Spleen (tissue), 11 donors: ENCODE results near the gene IFI27. TPM values are rescaled to one million over a fixed set of nuclear protein-coding genes. Genes with fewer than 3 reads are reported as not detected.
"Not testable (repeated sequence)": the region's sequence is repeated elsewhere in the genome, so short reads cannot be mapped to it uniquely, and the experiment has no call there.

Source experiments
- DNase-seq: peaks from one replicate; pipeline ENCODE4 v3.0.0-alpha.2; 2020
- H3K27ac ChIP-seq, 8 donors: fragments of 200-600 bp; sonication (generic) in 7 of 8; 1 replicate in 4 of 8; 2 replicates in 4 of 8; pipeline versions ENCODE4 v1.5.0 to v1.8.0; 2016 to 2021; ENCODE audit warnings: inconsistent platforms in 4 of 8, mild to moderate bottlenecking in 4 of 8, moderate library complexity in 1 of 8
- H3K27me3 ChIP-seq, 7 donors: fragments of 200-600 bp; sonication (generic) in 6 of 7; replicated peaks in 1 of 7; 1 replicate in 4 of 7; 2 replicates in 3 of 7; pipeline versions ENCODE4 v1.5.0 to v1.8.0; 2016 to 2021; ENCODE audit warnings: inconsistent platforms in 3 of 7, mild to moderate bottlenecking in 1 of 7
- H3K36me3 ChIP-seq, 6 donors: fragments of 200-600 bp; sonication (generic) in 5 of 6; 1 replicate in 4 of 6; 2 replicates in 2 of 6; pipeline versions ENCODE4 v1.5.0 to v1.8.0; 2016 to 2021; ENCODE audit warnings: inconsistent platforms in 2 of 6
- H3K4me1 ChIP-seq, 6 donors: fragments of 200-600 bp; sonication (generic) in 5 of 6; 1 replicate in 3 of 6; 2 replicates in 3 of 6; pipeline versions ENCODE4 v1.5.0 to v1.8.0; 2016 to 2021; ENCODE audit warnings: inconsistent platforms in 3 of 6
- H3K4me3 ChIP-seq, 8 donors: fragments of 200-600 bp; sonication (generic) in 7 of 8; 1 replicate in 4 of 8; 2 replicates in 4 of 8; pipeline versions ENCODE4 v1.5.0 to v1.8.0; 2016 to 2021; ENCODE audit warnings: inconsistent platforms in 4 of 8, mild to moderate bottlenecking in 4 of 8, moderate library complexity in 2 of 8
- H3K9me3 ChIP-seq, 8 donors: fragments of 200-600 bp; sonication (generic) in 7 of 8; 1 replicate in 4 of 8; 2 replicates in 4 of 8; pipeline versions ENCODE4 v1.5.0 to v1.8.0; 2016 to 2021; ENCODE audit warnings: inconsistent platforms in 4 of 8
- CTCF ChIP-seq, 11 experiments: fragments of 200-600 bp in 7 of 11; fragments of 450-650 bp in 4 of 11; sonication (generic) in 4 of 11; IDR thresholded peaks in 8 of 11; conservative IDR thresholded peaks in 3 of 11; 1 replicate in 7 of 11; 2 replicates in 4 of 11; pipeline versions ENCODE4 v1.4.0 to v1.8.0; 2016 to 2021; ENCODE audit warnings: antibody characterized with exemption in 11 of 11, inconsistent platforms in 4 of 11, mild to moderate bottlenecking in 1 of 11
- POLR2A ChIP-seq, 3 donors: fragments of 450-650 bp; IDR thresholded peaks; one replicate each; pipeline ENCODE4 v1.5.1; 2017; ENCODE audit warnings: antibody characterized with exemption in 3 of 3, mild to moderate bottlenecking in 1 of 3
- POLR2AphosphoS5 ChIP-seq, 3 donors: sonication (generic); formaldehyde crosslinking; IDR thresholded peaks; one replicate each; pipeline ENCODE4 v1.5.1; 2017; ENCODE audit warnings: antibody characterized with exemption in 3 of 3
- WGBS, 5 donors: extraction: QIAGEN DNeasy Blood & Tissue Kit in 3 of 5; methylation state at CpG; one replicate each; pipeline versions ENCODE4 v1.1.5 to v1.1.7; 2013 to 2018; 5-methylcytosine and 5-hydroxymethylcytosine counted together
- intact Hi-C: fragments of 100-400 bp; cut with DNase I; formaldehyde crosslinking; loops from one replicate; pipeline ENCODE4 v1.15.0; 2023; ENCODE audit warnings: low total_unique reads
- polyA plus RNA-seq, 3 donors: library from polyadenylated mRNA; stranded (reverse); fragments of 200-250 nt; gene quantifications; one replicate each; pipeline ENCODE4 v1.2.1, GENCODE V29; 2013
- total RNA-seq, 7 donors: library from RNA; depleted of rRNA in 3 of 7; stranded (reverse); fragments of >200 nt in 3 of 7; fragmentation: NEBNext Ultra II Directional in 4 of 7; extraction: Animal tissue kit (Norgen Biotek cat#: 25700) in 4 of 7; gene quantifications; one replicate each; pipeline versions ENCODE4 v1.1.0 to v1.2.1, GENCODE V29; 2016 to 2021
- donor health status: healthy with polysubstance abuse.
- donor health status: DM: no; HTN: no; CAD: no; lungs with moderate emphysema.
- donor health status: DM: no; HTN: no; CAD: no.
- donor health status: Bipolar disorder and iron deficiency.
- donor health status: healthy.
- donor health status: DM: no; HTN: no; CAD: no.
- donor health status: DM: yes; HTN: yes; CAD: no.

IFI27 gene
- total and polyA plus RNA-seq, 10 donors: 304 to 1,170 (median 719) TPM

DNA sequence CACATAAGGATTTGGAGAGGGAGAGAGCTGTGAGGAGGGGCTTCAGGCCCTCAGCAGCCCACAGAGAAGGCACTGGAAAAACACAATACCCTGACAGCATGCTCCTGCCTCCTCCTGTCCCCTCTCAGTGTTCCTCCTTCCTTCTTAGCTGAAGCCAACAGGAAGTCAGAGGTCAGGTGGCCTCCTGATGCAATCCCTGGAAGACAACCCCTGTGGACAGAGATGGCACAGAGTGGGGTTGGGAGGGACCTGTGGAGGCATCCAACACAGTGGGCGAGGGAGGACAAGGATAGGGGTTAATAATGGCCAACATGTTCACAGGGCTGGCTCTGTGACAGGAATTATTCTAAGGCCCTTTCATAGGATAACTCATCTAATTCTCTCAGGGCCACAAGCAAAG is 34.2 kb downstream of the IFI27 start:
- Histone ChIP-seq H3K9me3 (no peaks in the 10 kb centered on the region), H3K36me3 (no peaks in the 10 kb centered on the region), H3K27ac (no peak overlapping the region), H3K4me3 (no peak overlapping the region), H3K4me1 (peaks cover 0 to 7% (median 0%) of the 10 kb centered on the region in 6 donors), H3K27me3 (no peaks in the 10 kb centered on the region)
- intact Hi-C loops: no loop called here
- 67 to 89% (median 80%) methylated on average over 1 of the region's 1 CpG for WGBS, 5 donors
- DNase-seq: no peak
- TF ChIP-seq POLR2A (IDR thresholded peaks at IDR 0.05) (no peak), POLR2AphosphoS5 (IDR thresholded peaks at IDR 0.05) (no peak), CTCF (IDR thresholded peaks at IDR 0.05 in 8 of 11, conservative IDR thresholded peaks at IDR 0.05 in 3 of 11) (no peak)

DNA sequence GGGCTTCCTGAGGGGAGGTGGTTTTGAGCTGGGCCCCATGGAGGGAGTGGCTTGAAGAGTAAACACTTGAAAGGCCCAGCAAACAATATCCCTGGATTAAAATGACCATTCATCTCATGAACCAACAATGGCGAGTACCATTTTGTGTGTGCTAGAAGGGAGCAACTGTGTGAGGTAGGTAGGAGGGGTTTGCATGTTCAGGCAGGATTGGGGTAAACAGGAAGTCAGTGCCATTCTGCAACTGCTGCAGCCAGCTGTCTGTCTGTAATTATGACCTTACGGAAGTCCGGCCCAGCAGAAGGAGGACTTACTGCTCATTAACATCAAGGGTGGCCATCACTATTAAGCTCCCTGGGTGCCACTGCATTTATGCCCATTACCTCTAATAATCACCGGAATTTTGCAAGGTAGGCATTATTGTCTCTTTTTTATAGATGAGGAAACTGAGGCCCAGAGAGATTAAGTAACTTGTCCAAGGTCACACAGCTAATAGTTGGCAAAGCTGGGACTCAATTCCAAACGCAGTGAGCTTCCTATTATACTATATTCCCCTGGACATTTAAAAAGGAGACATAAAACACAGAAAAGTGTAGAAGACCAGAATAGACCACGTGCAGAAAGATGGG is 35.5 kb downstream of the IFI27 start:
- Histone ChIP-seq H3K4me1 (peaks cover 0 to 7% (median 0%) of the 10 kb centered on the region in 6 donors), H3K27ac (no peak overlapping the region), H3K36me3 (no peaks in the 10 kb centered on the region), H3K27me3 (no peaks in the 10 kb centered on the region), H3K9me3 (no peaks in the 10 kb centered on the region), H3K4me3 (no peak overlapping the region)
- WGBS, 5 donors: 61 to 91% (median 77%) methylated on average over 6 of the region's 6 CpGs
- no peak for DNase-seq
- intact Hi-C loops: no loop called here
- TF ChIP-seq POLR2A (IDR thresholded peaks at IDR 0.05): no peak
- no peak for TF ChIP-seq CTCF (IDR thresholded peaks at IDR 0.05 in 8 of 11, conservative IDR thresholded peaks at IDR 0.05 in 3 of 11)
- no peak for TF ChIP-seq POLR2AphosphoS5 (IDR thresholded peaks at IDR 0.05)

DNA sequence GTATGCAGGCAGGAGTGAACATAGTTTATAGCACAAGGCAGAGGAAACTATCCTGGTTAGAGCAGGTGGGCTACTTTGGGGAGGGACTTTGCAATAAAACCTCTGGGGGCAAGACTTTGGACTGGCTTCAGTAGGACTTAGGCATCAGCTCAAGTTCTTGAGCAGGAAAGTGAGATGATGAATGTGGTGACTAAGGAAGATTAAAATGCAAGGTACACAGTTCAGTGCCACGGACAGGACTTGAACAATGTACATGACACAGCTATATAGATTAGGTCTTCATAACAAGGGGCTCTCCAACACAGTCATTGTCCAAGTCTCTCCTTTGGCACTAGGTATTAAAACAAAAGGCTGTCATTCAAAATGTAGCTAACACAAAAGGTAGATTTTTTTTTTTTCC is 42.1 kb downstream of the IFI27 start:
- H3K4me3 ChIP-seq: no peak overlapping the region
- H3K27ac ChIP-seq: no peak overlapping the region
- intact Hi-C loops: no loop called here
- peaks cover 0 to 31% (median 0%) of the 10 kb centered on the region in 7 donors for H3K27me3 ChIP-seq
- no peaks in the 10 kb centered on the region for H3K4me1 ChIP-seq
- WGBS, 5 donors: 79 to 93% (median 90%) methylated on average over 1 of the region's 1 CpG
- H3K9me3 ChIP-seq: peaks cover 0 to 4% (median 0%) of the 10 kb centered on the region in 8 donors
- DNase-seq: no peak
- TF ChIP-seq CTCF (IDR thresholded peaks at IDR 0.05 in 8 of 11, conservative IDR thresholded peaks at IDR 0.05 in 3 of 11): no peak
- H3K36me3 ChIP-seq: no peaks in the 10 kb centered on the region

- no peaks in the 10 kb centered on the region for H3K36me3 ChIP-seq
- peaks cover 0 to 4% (median 0%) of the 10 kb centered on the region in 8 donors for H3K9me3 ChIP-seq
- WGBS, 5 donors: 67 to 86% (median 74%) methylated on average over 6 of the region's 6 CpGs
- intact Hi-C loops: no loop called here
- no peak overlapping the region for H3K4me3 ChIP-seq
- H3K4me1 ChIP-seq: peaks cover 0 to 4% (median 0%) of the 10 kb centered on the region in 6 donors
- TF ChIP-seq POLR2A (IDR thresholded peaks at IDR 0.05) (no peak), POLR2AphosphoS5 (IDR thresholded peaks at IDR 0.05) (no peak), CTCF (IDR thresholded peaks at IDR 0.05 in 8 of 11, conservative IDR thresholded peaks at IDR 0.05 in 3 of 11) (no peak)
- DNase-seq: no peak
- peaks cover 0 to 42% (median 5%) of the 10 kb centered on the region in 7 donors for H3K27me3 ChIP-seq
- H3K27ac ChIP-seq: no peak overlapping the region
These were observed 43.3 kb downstream of the IFI27 start for GRCh38 chr14:94153750-94154342.

- H3K4me3 ChIP-seq, intact Hi-C loops, DNase-seq, H3K9me3 ChIP-seq, H3K36me3 ChIP-seq, H3K27ac ChIP-seq, H3K4me1 ChIP-seq: not testable (repeated sequence)
- 85 to 100% (median 91%) methylated on average over 1 of the region's 1 CpG for WGBS, 5 donors
- peaks cover 0 to 43% (median 5%) of the 10 kb centered on the region in 7 donors for H3K27me3 ChIP-seq
These were observed 45.6 kb downstream of the IFI27 start for GRCh38 chr14:94156143-94156542.
